Activated naive CD4-positive, alpha-beta T cell treated with anti-CD3 and anti-CD28 coated beads, Interleukin-2, amount 50 U/mL, for 72 hours (primary cell): ENCODE measurements around the gene PTGER2. TPM values are rescaled to one million over a fixed set of nuclear protein-coding genes. Genes with fewer than 3 reads are reported as not detected.

Experiments used
- total RNA-seq, 2 donors: library from RNA; stranded (reverse); gene quantifications; one replicate each; pipeline ENCODE4 v1.2.3, GENCODE V29; 2022

PTGER2 gene
- total RNA-seq, 2 donors from 2014 or later = 1.2 to 2.5 TPM

Other genes starting within 250 kb of the PTGER2 start
- not detected for gene NID2, start 245.3 kb upstream of the PTGER2 start, total RNA-seq
- gene PTGDR, start 46.6 kb upstream of the PTGER2 start, total RNA-seq = under 1 TPM in 1 of 2 donors, not detected in 1; 0.18 TPM
- 10 to 100 TPM in 1 of 2 donors, 1 to 10 TPM in 1; 7.0 to 12.0 TPM for gene TXNDC16, start 238.2 kb downstream of the PTGER2 start, total RNA-seq
- under 1 TPM; 0.27 to 0.51 TPM for gene GPR137C, start 238.5 kb downstream of the PTGER2 start, total RNA-seq